GM21717 (cell line): ENCODE results near the gene PRPF38A.
A peak's percentile ranks its signal among the peaks of the same experiment; 100 is the strongest.

ENCODE experiments used
- ATAC-seq: cut with Tn5 transposase; IDR thresholded peaks from one replicate; pipeline ENCODE4 v1.9.1; 2021; ENCODE audit warnings: mild to moderate bottlenecking, moderate library complexity; ENCODE audit not compliant: unreplicated experiment

Gene PRPF38A

GRCh38 chr1:52393174-52393573 lies 11.2 kb upstream of the PRPF38A start:
- no peak for ATAC-seq

GRCh38 chr1:52399629-52400028 lies 4.8 kb upstream of the PRPF38A start:
- ATAC-seq: no peak

DNA sequence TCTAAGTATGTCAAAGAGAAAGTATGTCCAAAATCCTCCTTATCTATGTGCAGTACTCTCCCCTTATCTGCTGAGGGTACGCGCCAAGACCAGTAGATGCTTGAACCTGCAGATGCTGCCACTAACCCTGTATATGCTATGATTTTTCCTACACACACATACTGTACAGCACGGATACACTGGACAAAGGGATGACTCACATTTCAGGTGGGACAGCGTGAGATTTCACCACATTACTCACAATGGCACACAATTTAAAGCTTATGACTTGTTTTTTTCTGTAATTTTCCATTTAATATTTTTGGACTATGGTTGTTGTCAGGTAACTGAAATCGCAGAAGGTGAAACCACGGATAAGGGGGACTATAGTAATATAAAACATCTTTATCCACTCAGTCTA lies 4.3 kb upstream of the PRPF38A start:
- no peak for ATAC-seq

- no peak for ATAC-seq
Observed at GRCh38 chr1:52402860-52403240, 1.6 kb upstream of the PRPF38A start.

DNA sequence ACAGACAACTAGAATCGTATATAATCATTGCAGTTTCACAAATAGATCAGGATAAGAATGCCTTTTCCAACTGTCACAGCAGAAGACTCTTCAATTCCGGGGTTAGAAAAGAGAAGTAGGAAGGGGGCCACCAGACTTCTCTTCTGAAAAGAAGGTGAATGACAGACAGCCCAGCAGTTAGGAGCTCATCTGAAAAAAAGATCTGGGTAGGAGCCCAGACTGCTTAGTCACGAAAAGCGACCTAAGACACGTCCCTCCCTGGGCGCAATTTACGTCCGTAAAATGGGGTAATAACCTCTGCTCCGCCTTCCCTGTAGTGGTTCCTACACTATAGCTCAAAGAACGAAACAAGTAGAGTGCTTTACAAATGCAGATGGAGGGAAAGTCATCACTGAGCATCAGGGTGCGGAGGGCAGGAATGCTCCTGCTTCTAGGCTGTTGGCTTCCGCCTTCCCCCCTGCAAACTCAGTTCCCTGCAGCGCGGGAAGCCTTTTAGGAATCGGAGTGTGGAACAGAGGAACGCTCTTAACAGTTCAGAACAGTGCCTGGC lies 761 bp upstream of the PRPF38A start:
- ATAC-seq: peak; percentile 37

GRCh38 chr1:52404975-52405338 lies 555 bp downstream of the PRPF38A start:
- no peak for ATAC-seq

DNA sequence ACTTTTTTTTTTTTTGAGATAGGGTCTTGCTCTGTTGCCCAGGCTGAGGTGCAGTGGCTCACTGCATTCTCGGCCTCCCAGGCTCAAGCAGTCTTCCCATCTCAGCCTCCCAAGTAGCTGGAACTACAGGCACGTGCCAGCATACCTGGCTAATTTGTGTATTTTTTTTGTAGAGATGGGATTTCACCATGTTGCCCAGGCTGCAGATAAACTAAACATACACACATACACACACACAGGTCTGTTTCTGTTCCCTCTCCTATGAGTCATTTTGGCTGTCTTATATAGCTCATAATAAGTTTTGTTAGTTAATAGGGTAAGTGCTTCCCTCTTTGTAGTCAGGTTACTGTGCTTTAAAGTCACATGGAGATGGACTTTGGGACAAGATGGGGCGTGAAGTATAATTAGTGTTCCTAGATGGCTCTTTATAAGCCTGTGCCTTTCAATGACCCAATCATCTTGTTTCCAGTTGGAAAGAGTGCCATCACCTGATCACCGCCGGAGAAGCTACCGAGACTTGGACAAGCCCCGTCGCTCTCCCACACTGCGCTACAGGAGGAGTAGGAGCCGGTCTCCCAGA lies 9.1 kb downstream of the PRPF38A start:
- ATAC-seq: no peak

DNA sequence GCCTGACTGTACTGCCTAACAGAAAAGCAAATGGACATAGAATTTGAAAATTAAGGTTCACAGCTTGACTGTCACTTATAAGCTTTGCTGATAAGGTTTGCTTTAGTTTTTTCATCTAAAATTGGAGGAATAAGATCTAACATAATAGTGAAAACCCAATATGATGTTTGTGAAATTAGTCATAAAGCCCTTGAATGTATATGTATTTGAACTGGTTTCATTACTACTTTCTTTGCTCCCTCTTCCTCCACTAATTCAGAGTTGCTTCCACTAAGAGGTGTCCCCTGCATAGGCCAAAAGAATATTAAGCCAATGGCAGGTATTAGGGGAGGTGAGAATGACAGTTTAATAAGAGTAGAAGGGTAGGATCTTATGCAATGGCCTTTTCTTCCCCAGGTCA lies 10.5 kb downstream of the PRPF38A start:
- no peak for ATAC-seq

DNA sequence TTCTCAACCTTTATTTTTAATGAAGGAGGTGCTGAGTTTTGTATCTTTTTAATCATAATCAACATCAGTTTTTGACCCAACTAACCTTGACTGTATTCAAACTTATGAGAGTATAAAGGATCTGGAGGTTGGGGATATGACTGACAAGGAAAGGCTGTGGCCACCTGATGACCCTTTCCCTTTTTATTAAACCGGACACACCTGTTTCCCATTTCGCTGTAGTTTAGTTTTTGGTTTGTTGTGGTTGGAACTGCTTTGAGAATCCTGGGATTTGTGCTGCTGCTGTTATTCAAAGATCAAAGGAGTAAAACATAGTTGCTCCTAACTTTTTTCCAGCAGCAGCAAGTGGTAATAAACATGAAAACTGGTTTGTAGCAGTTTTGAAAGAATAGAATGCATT lies 12.4 kb downstream of the PRPF38A start:
- no peak for ATAC-seq

- no peak for ATAC-seq
Observed at GRCh38 chr1:52420713-52421112, 16.3 kb downstream of the PRPF38A start.

DNA sequence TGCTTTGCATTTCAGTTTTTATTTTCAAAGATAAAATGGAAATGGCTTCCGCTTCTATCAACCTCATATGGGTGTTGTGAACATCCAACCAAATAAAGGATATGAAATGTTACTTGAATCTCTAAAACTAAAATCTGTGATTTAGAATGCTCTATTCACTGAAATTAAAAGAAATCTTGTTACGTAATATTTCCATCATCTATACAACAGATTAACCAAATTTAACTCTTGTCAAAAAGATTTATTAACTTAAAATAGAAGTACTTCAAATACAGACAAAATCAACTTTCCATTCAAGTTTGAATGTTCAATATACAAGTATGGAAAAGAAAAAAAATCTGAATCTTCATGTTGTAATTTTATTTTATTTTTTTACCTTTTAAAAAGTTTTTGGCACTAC lies 18.7 kb downstream of the PRPF38A start:
- ATAC-seq: no peak

- ATAC-seq: no peak
Observed at GRCh38 chr1:52423771-52424170, 19.4 kb downstream of the PRPF38A start.

GRCh38 chr1:52424231-52424636 lies 19.8 kb downstream of the PRPF38A start:
- no peak for ATAC-seq

GRCh38 chr1:52424813-52425212 lies 20.4 kb downstream of the PRPF38A start:
- no peak for ATAC-seq

DNA sequence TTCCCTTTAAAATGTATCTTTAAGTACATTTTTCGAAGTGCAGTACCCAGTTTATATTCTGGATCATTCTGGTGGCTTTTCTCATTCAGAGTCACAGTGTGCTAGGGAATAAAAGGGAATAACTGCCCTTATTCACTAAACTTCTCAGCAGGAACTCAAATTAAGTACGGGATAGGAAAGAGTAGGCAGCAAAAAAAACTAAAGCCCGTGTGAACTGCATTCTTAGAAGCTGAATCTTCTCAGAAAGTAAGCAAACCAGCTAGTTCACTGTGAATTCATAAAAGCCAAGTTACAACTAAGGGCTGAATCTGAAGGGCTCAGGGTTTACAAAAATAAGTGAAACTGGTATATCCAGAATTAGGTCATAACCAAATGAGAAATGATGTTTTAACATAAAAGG lies 22.0 kb downstream of the PRPF38A start:
- ATAC-seq: no peak

DNA sequence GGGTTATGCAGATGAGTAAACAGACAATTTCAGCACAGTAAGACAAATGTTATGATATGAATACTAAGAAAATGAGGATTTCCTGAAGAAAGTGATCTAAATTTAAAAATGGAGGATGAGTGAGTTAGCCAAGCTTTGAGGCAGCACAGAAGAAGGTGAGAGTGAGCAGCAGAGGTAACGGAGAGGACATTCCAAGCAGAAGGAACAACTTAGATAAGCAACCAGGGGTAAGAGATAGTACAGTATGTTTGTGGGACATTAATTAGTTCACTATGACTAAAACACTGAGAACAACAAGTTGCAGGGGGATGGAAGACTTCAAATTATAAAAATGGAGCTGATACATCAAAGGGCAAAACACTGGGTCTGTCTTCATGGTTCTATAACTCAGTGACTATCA lies 22.8 kb downstream of the PRPF38A start:
- ATAC-seq: no peak

- no peak for ATAC-seq
Observed at GRCh38 chr1:52432807-52433206, 28.4 kb downstream of the PRPF38A start.

DNA sequence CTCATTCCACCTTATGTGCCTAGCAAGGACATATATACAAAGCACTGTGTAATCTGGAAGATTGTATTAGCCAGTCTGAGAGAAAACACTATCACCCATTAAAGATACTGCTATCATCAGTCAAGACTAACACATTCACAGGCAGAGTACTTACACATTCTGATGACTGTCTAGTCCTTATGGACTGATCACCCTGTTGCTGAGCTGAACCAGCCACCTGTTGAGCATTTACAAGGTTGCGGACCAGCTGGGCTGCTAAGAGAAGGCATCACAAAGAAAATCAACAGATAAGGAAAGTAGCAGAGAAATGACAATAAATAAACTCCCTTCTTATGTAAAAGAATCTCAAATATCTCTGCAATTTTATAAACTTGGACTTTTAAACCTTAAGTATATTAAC lies 30.8 kb downstream of the PRPF38A start:
- no peak for ATAC-seq

- ATAC-seq: no peak
Observed at GRCh38 chr1:52435650-52436049, 31.2 kb downstream of the PRPF38A start.

DNA sequence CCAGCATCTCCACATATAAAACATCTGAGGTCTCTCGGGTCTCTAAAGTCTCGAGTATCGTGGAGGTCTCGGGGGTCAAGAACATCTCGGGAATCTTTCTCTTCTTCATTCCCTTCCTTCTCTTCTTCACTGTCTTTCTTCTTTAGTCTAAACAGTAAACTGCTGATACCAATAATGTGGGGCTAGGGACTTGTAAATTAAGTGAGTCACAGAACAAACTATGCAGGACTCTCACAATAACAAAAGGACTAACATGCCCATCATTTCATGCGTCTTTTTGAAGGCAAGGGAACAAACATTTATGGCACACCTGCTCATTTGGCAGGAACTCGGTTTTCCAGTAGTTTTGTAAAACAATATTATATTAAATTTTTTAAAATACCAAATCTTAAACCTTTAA lies 32.4 kb downstream of the PRPF38A start:
- ATAC-seq: no peak

DNA sequence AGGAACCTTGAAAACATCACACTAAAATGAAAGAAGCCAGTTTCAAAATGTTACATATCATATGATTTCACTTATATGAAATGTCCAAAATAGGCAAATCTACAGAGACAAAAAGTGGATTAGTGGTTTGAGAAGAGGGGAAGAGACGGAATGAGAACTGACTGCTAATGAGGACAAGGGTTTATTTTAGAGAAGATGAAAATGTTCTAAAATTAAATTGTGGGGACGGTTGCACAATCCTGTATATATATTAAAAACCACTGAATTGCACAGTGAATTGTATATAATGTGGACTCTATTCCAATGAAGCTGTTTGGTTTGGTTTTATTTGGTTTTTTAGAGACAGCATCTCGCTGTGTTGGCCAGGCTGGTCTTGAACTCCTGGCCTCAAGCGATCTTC lies 35.6 kb downstream of the PRPF38A start:
- no peak for ATAC-seq

DNA sequence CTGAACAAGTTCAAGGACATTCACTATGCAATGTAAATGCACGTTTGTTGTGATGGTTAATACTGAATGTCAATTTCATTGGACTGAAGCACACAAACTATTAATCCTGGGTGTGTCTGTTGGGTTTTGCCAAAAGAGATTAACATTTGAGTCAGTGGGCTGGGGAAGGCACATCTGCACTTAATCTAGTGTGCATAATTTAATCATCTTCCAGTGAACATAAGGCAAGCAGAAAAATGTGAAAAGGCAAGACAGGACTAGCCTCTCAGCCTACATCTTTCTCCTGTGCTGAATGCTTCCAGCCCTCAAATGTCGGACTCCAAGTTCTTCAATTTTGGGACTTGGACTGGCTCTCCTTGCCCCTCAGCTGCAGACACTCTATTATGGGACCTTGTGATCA lies 40.1 kb downstream of the PRPF38A start:
- ATAC-seq: no peak

- no peak for ATAC-seq
Observed at GRCh38 chr1:52454127-52454526, 49.7 kb downstream of the PRPF38A start.
